Ishikawa (cell line): ENCODE measurements around the gene ARL6IP1.

Experiments used
- CEBPB ChIP-seq: IDR thresholded peaks from 2 replicates; pipeline ENCODE4 v1.6.1; 2012
- CREB1 ChIP-seq: IDR thresholded peaks from 2 replicates; pipeline ENCODE4 v1.6.1; 2012; ENCODE audit warnings: low read depth
- EP300 ChIP-seq: IDR thresholded peaks from 2 replicates; pipeline ENCODE4 v1.6.1; 2012; ENCODE audit warnings: borderline replicate concordance
- MAX ChIP-seq: IDR thresholded peaks from 2 replicates; pipeline ENCODE4 v1.6.1; 2012
- NFIC ChIP-seq: IDR thresholded peaks from 2 replicates; pipeline ENCODE4 v1.6.1; 2012
- RAD21 ChIP-seq: IDR thresholded peaks from 2 replicates; pipeline ENCODE4 v1.6.1; 2012; ENCODE audit warnings: low read depth
- REST ChIP-seq: IDR thresholded peaks from 2 replicates; pipeline ENCODE4 v1.6.1; 2012; ENCODE audit warnings: low read depth, mild to moderate bottlenecking
- TAF1 ChIP-seq: IDR thresholded peaks from 2 replicates; pipeline ENCODE4 v1.6.1; 2012; ENCODE audit warnings: low read depth, mild to moderate bottlenecking
- TCF12 ChIP-seq: IDR thresholded peaks from 2 replicates; pipeline ENCODE4 v1.6.1; 2012; ENCODE audit warnings: low read depth
- TEAD4 ChIP-seq: IDR thresholded peaks from 2 replicates; pipeline ENCODE4 v1.6.1; 2012
- USF1 ChIP-seq: IDR thresholded peaks from 2 replicates; pipeline ENCODE4 v1.6.1; 2012
- YY1 ChIP-seq: IDR thresholded peaks from 2 replicates; pipeline ENCODE4 v1.6.1; 2012; ENCODE audit warnings: low read depth

- peak; percentile 58; the same call in 1 of the 2 replicates for TF ChIP-seq MAX
- TF ChIP-seq REST: no peak
- peak; percentile 91 for TF ChIP-seq TAF1
- TF ChIP-seq TCF12: peak; percentile 38; the same call in 1 of the 2 replicates
- peak; percentile 47; the same call in 1 of the 2 replicates for TF ChIP-seq RAD21
- no peak; the same call in 1 of the 2 replicates for TF ChIP-seq NFIC
- TF ChIP-seq TEAD4: no peak
- TF ChIP-seq USF1: no peak
- TF ChIP-seq YY1: peak; percentile 54
- TF ChIP-seq EP300: peak; percentile 37; the same call in 1 of the 2 replicates
- no peak; the same call in 1 of the 2 replicates for TF ChIP-seq CEBPB
- peak; percentile 35; the same call in 1 of the 2 replicates for TF ChIP-seq CREB1
Observed at GRCh38 chr16:18801145-18801972, at the start of gene ARL6IP1.
